DND-41 (cell line): ENCODE measurements around the gene ACCS.
A peak's percentile ranks its signal among the peaks of the same experiment; 100 is the strongest.

Experiments used
- ATAC-seq: fragments of 200-7000 bp; cut with Tn5 transposase; 3 replicates; pipeline ENCODE4 v1.9.1; 2021; ENCODE audit warnings: low read depth; ENCODE audit not compliant: insufficient read depth
- DNase-seq: peaks from one replicate; pipeline ENCODE4 v3.0.0-alpha.2; 2020
- H2AFZ ChIP-seq: 2 replicates; pipeline ENCODE4 v1.6.0; 2012; ENCODE audit warnings: low read depth, low read length
- H3K27ac ChIP-seq: 2 replicates; pipeline ENCODE4 v1.5.1; 2012; ENCODE audit warnings: low read length, inconsistent platforms
- H3K27me3 ChIP-seq: fragments of 200-600 bp; sonication (generic); 2 replicates; pipeline ENCODE4 v1.6.0; 2012; ENCODE audit warnings: low read length, mild to moderate bottlenecking, inconsistent platforms; ENCODE audit not compliant: insufficient read depth, poor library complexity
- H3K36me3 ChIP-seq: 2 replicates; pipeline ENCODE4 v1.5.1; 2012; ENCODE audit warnings: low read length, inconsistent platforms; ENCODE audit not compliant: insufficient read depth
- H3K4me1 ChIP-seq: 2 replicates; pipeline ENCODE4 v1.5.1; 2012; ENCODE audit warnings: mild to moderate bottlenecking, low read length; ENCODE audit not compliant: insufficient read depth
- H3K4me2 ChIP-seq: 2 replicates; pipeline ENCODE4 v1.6.0; 2012; ENCODE audit warnings: mild to moderate bottlenecking, moderate library complexity, low read length, inconsistent platforms; ENCODE audit not compliant: insufficient read depth
- H3K4me3 ChIP-seq, 2 experiments: fragments of 200-600 bp in 1 of 2; shearing (Covaris generic) in 1 of 2; 2 replicates each; pipeline ENCODE4 v1.5.1; 2012 to 2016; ENCODE audit warnings: inconsistent platforms in 2 of 2, low read length in 2 of 2, mild to moderate bottlenecking in 2 of 2, low read depth in 1 of 2, moderate library complexity in 1 of 2
- H3K79me2 ChIP-seq: 2 replicates; pipeline ENCODE4 v1.6.0; 2012; ENCODE audit warnings: low read length, inconsistent platforms; ENCODE audit not compliant: insufficient read depth
- H3K9ac ChIP-seq: 2 replicates; pipeline ENCODE4 v1.6.0; 2012; ENCODE audit warnings: low read depth, mild to moderate bottlenecking, inconsistent platforms, low read length, moderate library complexity
- H3K9me3 ChIP-seq: 2 replicates; pipeline ENCODE4 v1.5.1; 2012; ENCODE audit warnings: low read length, moderate library complexity, mild to moderate bottlenecking, inconsistent platforms; ENCODE audit not compliant: insufficient read depth, severe bottlenecking
- H4K20me1 ChIP-seq: 2 replicates; pipeline ENCODE4 v1.6.0; 2012; ENCODE audit warnings: low read length; ENCODE audit not compliant: insufficient read depth
- CTCF ChIP-seq: IDR thresholded peaks from 2 replicates; pipeline ENCODE4 v1.5.1; 2012; ENCODE audit warnings: borderline replicate concordance, low read length, moderate library complexity, mild to moderate bottlenecking; ENCODE audit not compliant: poor library complexity, severe bottlenecking; ENCODE audit errors: extremely low read depth
- EZH2 ChIP-seq: IDR thresholded peaks from 3 replicates; pipeline ENCODE4 v1.6.1; 2012; ENCODE audit warnings: borderline replicate concordance, low read depth, mild to moderate bottlenecking, moderate library complexity, low read length, inconsistent platforms; ENCODE audit not compliant: severe bottlenecking

Gene ACCS

GRCh38 chr11:44130751-44131150 lies 64.7 kb downstream of the ACCS start:
- DNase-seq = no peak
- no peaks in the 10 kb centered on the region for H3K79me2 ChIP-seq
- no peaks in the 10 kb centered on the region for H3K4me1 ChIP-seq
- ATAC-seq = no peak
- TF ChIP-seq EZH2 (no peak), CTCF (no peak)
- H3K36me3 ChIP-seq = peaks cover 59% of the 10 kb centered on the region
- H4K20me1 ChIP-seq = no peaks in the 10 kb centered on the region
- H3K9me3 ChIP-seq = no peaks in the 10 kb centered on the region
- H3K4me2 ChIP-seq = no peak overlapping the region
- no peaks in the 10 kb centered on the region for H3K27me3 ChIP-seq
- H3K27ac ChIP-seq = no peak overlapping the region
- no peak overlapping the region for H2AFZ ChIP-seq
- no peak overlapping the region for H3K4me3 ChIP-seq
- H3K9ac ChIP-seq = no peak overlapping the region

- peak; percentile 63 for TF ChIP-seq CTCF
- TF ChIP-seq EZH2 = no peak
- no peak overlapping the region for H2AFZ ChIP-seq
- no peaks in the 10 kb centered on the region for H3K9me3 ChIP-seq
- H3K4me3 ChIP-seq = no peak overlapping the region
- peaks cover 36% of the 10 kb centered on the region for H3K36me3 ChIP-seq
- H3K9ac ChIP-seq = no peak overlapping the region
- H3K4me2 ChIP-seq = no peak overlapping the region
- no peaks in the 10 kb centered on the region for H3K27me3 ChIP-seq
- H4K20me1 ChIP-seq = no peaks in the 10 kb centered on the region
- H3K27ac ChIP-seq = no peak overlapping the region
- 0 out of 3 replicates have a peak, but pooled peaks have one; percentile 35 for ATAC-seq
- no peaks in the 10 kb centered on the region for H3K4me1 ChIP-seq
- DNase-seq = no peak
- no peaks in the 10 kb centered on the region for H3K79me2 ChIP-seq
These were observed 67.4 kb downstream of the ACCS start for GRCh38 chr11:44133335-44133946.
